ENCODE measurements around the gene WDR7. TPM values are rescaled to one million over a fixed set of nuclear protein-coding genes. Genes with fewer than 3 reads are reported as not detected.

WDR7 gene
- total RNA-seq, 1 experiment from 2014 or later: 11.5 TPM

- H4K20me1 ChIP-seq (ENCODE audit: insufficient read depth): no peaks in the 10 kb centered on the region
- no peaks in the 10 kb centered on the region for H3K9me3 ChIP-seq (ENCODE audit: control insufficient read depth in 1 of 2, insufficient read depth in 1 of 2, low read depth in 1 of 2, low read length in 2 of 2)
- no peaks in the 10 kb centered on the region for H3K79me2 ChIP-seq (ENCODE audit: insufficient read depth, low read length)
- ATAC-seq (no peak), DNase-seq (ENCODE audit: low read depth, low spot score) (no peak)
- H2AFZ ChIP-seq (ENCODE audit: low read depth, low read length, poor library complexity, severe bottlenecking): no peak overlapping the region
- H3K36me3 ChIP-seq (ENCODE audit: control insufficient read depth in 1 of 2, insufficient read depth in 2 of 2, low read length in 2 of 2): no peaks in the 10 kb centered on the region
- no peaks in the 10 kb centered on the region for H3K9me2 ChIP-seq (ENCODE audit: insufficient read depth)
- TF ChIP-seq ZNF274 (IDR thresholded peaks at IDR 0.05; ENCODE audit: low read depth, low read length) (no peak), EZH2 (IDR thresholded peaks at IDR 0.05) (no peak), ATF3 (IDR thresholded peaks at IDR 0.05) (no peak), ZFX (IDR thresholded peaks at IDR 0.05) (no peak), TCF7L2 (IDR thresholded peaks at IDR 0.05; ENCODE audit: borderline replicate concordance, extremely low read depth, insufficient read depth, insufficient read length) (no peak), POLR2AphosphoS5 (IDR thresholded peaks at IDR 0.05; ENCODE audit: low read depth, low read length) (no peak)
- POLR2A ChIA-PET: no interaction called here
- H3K4me2 ChIP-seq (ENCODE audit: low read length): no peak overlapping the region
- no peak overlapping the region for H3K27ac ChIP-seq (ENCODE audit: low read depth, low read length)
- RAD21 ChIA-PET (ENCODE audit: low non-redundant PET in 1 of 2, low total read pairs in 2 of 2, uncharacterized antibody in 2 of 2, unreplicated experiment in 2 of 2): no interaction called here
- no peaks in the 10 kb centered on the region for H3K27me3 ChIP-seq (ENCODE audit: insufficient read depth, low read length)
- peaks cover 0 to 3% of the 10 kb centered on the region in 2 experiments; a peak in 1 of 4 replicates for H3K4me1 ChIP-seq (ENCODE audit: control insufficient read depth in 1 of 2, insufficient read depth in 2 of 2, low read length in 2 of 2)
- no peak overlapping the region for H3K4me3 ChIP-seq (replicated peaks in 1 of 2; ENCODE audit: low read depth in 1 of 2, low read length in 2 of 2)
- no peak overlapping the region for H3K9ac ChIP-seq (ENCODE audit: low read length)
- intact Hi-C loops (cut with micrococcal nuclease): loop anchor here (5.0 kb wide), 1 partner anchor 50 kb away; no protein-coding TSS in a partner anchor
- CTCF ChIA-PET: interaction anchor here (0.9 kb wide), 1 partner anchor 33 kb away, joined by 3 read pairs; no protein-coding TSS in a partner anchor
- no TSS peak for BruUV-seq (replicated peaks)
Measured at GRCh38 chr18:56901919-56902318, 250.8 kb downstream of the WDR7 start.

- ChIA-PET RAD21 (ENCODE audit: low non-redundant PET in 1 of 2, low total read pairs in 2 of 2, uncharacterized antibody in 2 of 2, unreplicated experiment in 2 of 2) (no interaction called here), CTCF (interaction anchor here (0.9 kb wide), 1 partner anchor 34 kb away, joined by 3 read pairs; no protein-coding TSS in a partner anchor), POLR2A (no interaction called here)
- intact Hi-C loops (cut with micrococcal nuclease): loop anchor here (5.0 kb wide), 1 partner anchor 50 kb away; no protein-coding TSS in a partner anchor
- no peak for ATAC-seq
- Histone ChIP-seq H2AFZ (ENCODE audit: low read depth, low read length, poor library complexity, severe bottlenecking) (no peak overlapping the region), H3K27ac (ENCODE audit: low read depth, low read length) (no peak overlapping the region), H4K20me1 (ENCODE audit: insufficient read depth) (no peaks in the 10 kb centered on the region), H3K79me2 (ENCODE audit: insufficient read depth, low read length) (no peaks in the 10 kb centered on the region), H3K4me1 (ENCODE audit: control insufficient read depth in 1 of 2, insufficient read depth in 2 of 2, low read length in 2 of 2) (peaks cover 0 to 3% of the 10 kb centered on the region in 2 experiments; a peak in 1 of 4 replicates), H3K9ac (ENCODE audit: low read length) (no peak overlapping the region), H3K4me2 (ENCODE audit: low read length) (peak overlapping the region; percentile 4; the same call in 1 of the 2 replicates), H3K36me3 (ENCODE audit: control insufficient read depth in 1 of 2, insufficient read depth in 2 of 2, low read length in 2 of 2) (no peaks in the 10 kb centered on the region), H3K9me2 (ENCODE audit: insufficient read depth) (no peaks in the 10 kb centered on the region), H3K27me3 (ENCODE audit: insufficient read depth, low read length) (no peaks in the 10 kb centered on the region), H3K4me3 (replicated peaks in 1 of 2; ENCODE audit: low read depth in 1 of 2, low read length in 2 of 2) (no peak overlapping the region), H3K9me3 (ENCODE audit: control insufficient read depth in 1 of 2, insufficient read depth in 1 of 2, low read depth in 1 of 2, low read length in 2 of 2) (no peaks in the 10 kb centered on the region)
- no peak for DNase-seq (ENCODE audit: low read depth, low spot score)
- no TSS peak for BruUV-seq (replicated peaks)
- TF ChIP-seq TCF7L2 (IDR thresholded peaks at IDR 0.05; ENCODE audit: borderline replicate concordance, extremely low read depth, insufficient read depth, insufficient read length): no peak
- TF ChIP-seq EZH2phosphoT487 (IDR thresholded peaks at IDR 0.05; ENCODE audit: borderline replicate concordance): no peak
- no peak for TF ChIP-seq REST (IDR thresholded peaks at IDR 0.05; ENCODE audit: low read depth)
- TF ChIP-seq SIN3A (IDR thresholded peaks at IDR 0.05; ENCODE audit: low read depth): no peak
- no peak for TF ChIP-seq CEBPB (IDR thresholded peaks at IDR 0.05; ENCODE audit: low read depth)
- no peak for TF ChIP-seq SP1 (IDR thresholded peaks at IDR 0.05; ENCODE audit: low read depth)
- TF ChIP-seq ZFX (IDR thresholded peaks at IDR 0.05): no peak
- TF ChIP-seq ELF1 (IDR thresholded peaks at IDR 0.05; ENCODE audit: borderline replicate concordance, low read depth): no peak
- no peak for TF ChIP-seq FOSL1 (IDR thresholded peaks at IDR 0.05; ENCODE audit: low read depth)
- no peak for TF ChIP-seq RAD21 (IDR thresholded peaks at IDR 0.05; ENCODE audit: low read depth)
- TF ChIP-seq SRF (IDR thresholded peaks at IDR 0.05; ENCODE audit: low read depth): no peak
- no peak for TF ChIP-seq EGR1 (IDR thresholded peaks at IDR 0.05; ENCODE audit: low read depth)
- no peak for TF ChIP-seq POLR2A (IDR thresholded peaks at IDR 0.05; ENCODE audit: borderline replicate concordance, extremely low read depth, insufficient read depth, insufficient read length)
Measured at GRCh38 chr18:56902653-56903052, 251.5 kb downstream of the WDR7 start.
